SK-N-MC (cell line): Measurements from ENCODE around the gene BSPRY.

ENCODE experiments used
- EZH2 ChIP-seq: fragments of 200-600 bp; sonication (generic); IDR thresholded peaks from one replicate; pipeline ENCODE4 v1.6.1; 2017; ENCODE audit warnings: antibody characterized with exemption
- FOXP2 ChIP-seq: optimal IDR thresholded peaks from 2 replicates; pipeline ENCODE3; 2011; ENCODE audit warnings: mild to moderate bottlenecking, moderate library complexity; ENCODE audit not compliant: insufficient read depth; ENCODE audit errors: extremely low read length, control extremely low read depth

GRCh38 chr9:113373676-113374392, 24.5 kb downstream of the BSPRY start:
- no peak for TF ChIP-seq EZH2
- no peak for TF ChIP-seq FOXP2
